GM12801 (cell line): ENCODE results near the gene PERCC1.

Experiments used
- CTCF ChIP-seq: IDR thresholded peaks from one replicate; pipeline ENCODE4 v1.5.1; 2011; ENCODE audit warnings: control low read depth; ENCODE audit not compliant: insufficient read length; ENCODE audit errors: extremely low read depth

Gene PERCC1

GRCh38 chr16:1426734-1427471 lies 4.0 kb upstream of the PERCC1 start:
- TF ChIP-seq CTCF, result no peak

- no peak for TF ChIP-seq CTCF
Observed at GRCh38 chr16:1427473-1428461, 3.1 kb upstream of the PERCC1 start.

- no peak for TF ChIP-seq CTCF
Observed at GRCh38 chr16:1428511-1428910, 2.4 kb upstream of the PERCC1 start.

- no peak for TF ChIP-seq CTCF
Observed at GRCh38 chr16:1429012-1429411, 1.9 kb upstream of the PERCC1 start.

GRCh38 chr16:1429631-1430030 lies 1.2 kb upstream of the PERCC1 start:
- TF ChIP-seq CTCF, result no peak

GRCh38 chr16:1430214-1430758 lies 592 bp upstream of the PERCC1 start:
- TF ChIP-seq CTCF, result no peak
